Heart left ventricle (tissue), 13 donors: ENCODE data around the gene KLHL36.
"Not testable (repeated sequence)": the region's sequence is repeated elsewhere in the genome, so short reads cannot be mapped to it uniquely, and the experiment has no call there.

Experiments used
- CTCF ChIP-seq, 12 donors: fragments of 200-600 bp; sonication (generic) in 4 of 12; IDR thresholded peaks; one replicate each; pipeline versions ENCODE4 v1.5.0 to v1.8.0; 2018 to 2022; ENCODE audit warnings: antibody characterized with exemption in 12 of 12, mild to moderate bottlenecking in 5 of 12
- POLR2A ChIP-seq, 2 donors: fragments of 450-650 bp; IDR thresholded peaks; one replicate each; pipeline ENCODE4 v1.6.1; 2017; ENCODE audit warnings: antibody characterized with exemption in 2 of 2, mild to moderate bottlenecking in 2 of 2, moderate library complexity in 2 of 2
- donor health status: ischemic (EF 13 %, LVEDD 7.1; RV severe dilation, severe dysfunction).
- donor health status: DM: no; HTN: yes; CAD: no.
- donor health status: DM: no; HTN: no; CAD: no.
- donor health status: ischemic (EF 25% LVEDD 6.9; RV normal size, moderate dysfunction).
- donor health status: ischemic (EF 25% LVEDD 5.7; RV mildly dilated, moderate dysfunction).
- donor health status: ischemic (EF 35%, LVEDD 5.7; RV mildly dilated, moderate dysfunction).
- donor health status: nonischemic (EF 11% LVEDD 7.7; RV severe dilation, severe dysfunction).
- donor health status: DM: yes; HTN: yes; CAD: no.
- donor health status: PGD.
- donor health status: ischemic (EF 29% LVEDD 5.4; RV normal size, mild dysfunction).
- donor health status: nonischemic (EF 23%, LVEDD 6.1; RV moderate dilation, normal function).

GRCh38 chr16:84620913-84621312 lies 27.4 kb upstream of the KLHL36 start:
- not testable (repeated sequence) for TF ChIP-seq CTCF, POLR2A (IDR thresholded peaks at IDR 0.05)
